NB4 (cell line): ENCODE measurements around the gene MUC16.

Experiments used
- CTCF ChIP-seq: IDR thresholded peaks from one replicate; pipeline ENCODE4 v1.5.1; 2012; ENCODE audit warnings: low read depth, low read length
- MYC ChIP-seq: IDR thresholded peaks from 2 replicates; pipeline ENCODE4 v1.6.1; 2011; ENCODE audit warnings: low read depth, low read length

DNA sequence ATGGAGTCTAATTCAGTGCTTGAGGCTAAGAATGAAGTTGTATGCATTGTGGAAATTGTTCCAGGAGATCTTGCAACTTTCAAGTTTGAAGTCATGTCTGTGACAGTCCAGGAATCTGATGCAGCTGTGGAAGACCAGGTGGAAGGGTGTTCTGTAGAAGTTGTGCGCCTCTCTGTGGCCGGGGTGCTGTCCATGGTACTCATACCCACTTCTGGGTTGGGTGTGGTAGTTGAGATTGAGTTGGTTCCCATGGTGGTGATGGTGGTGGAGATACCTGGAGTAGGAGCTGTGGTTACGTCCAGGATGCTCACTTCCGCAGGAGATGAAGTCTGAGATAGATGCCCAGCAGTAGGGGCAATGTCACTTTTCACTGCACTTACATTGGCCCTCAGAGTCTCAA is 44.3 kb downstream of the MUC16 start:
- TF ChIP-seq MYC (no peak), CTCF (no peak)
